Suprapubic skin (tissue), 3 donors: ENCODE results near the gene LCMT1.

Experiments
- POLR2A ChIP-seq, 2 donors: fragments of 450-650 bp; IDR thresholded peaks; one replicate each; pipeline ENCODE4 v1.6.1; 2017; ENCODE audit warnings: antibody characterized with exemption in 2 of 2, mild to moderate bottlenecking in 2 of 2, moderate library complexity in 2 of 2
- TF ChIP-seq, protein P1 (sequence below), 2 donors: fragments of 200-600 bp in 1 of 2; fragments of 450-650 bp in 1 of 2; sonication (generic) in 1 of 2; IDR thresholded peaks; one replicate each; pipeline ENCODE4 v1.5.1; 2016 to 2019; ENCODE audit warnings: antibody characterized with exemption in 2 of 2, mild to moderate bottlenecking in 1 of 2, moderate library complexity in 1 of 2

DNA sequence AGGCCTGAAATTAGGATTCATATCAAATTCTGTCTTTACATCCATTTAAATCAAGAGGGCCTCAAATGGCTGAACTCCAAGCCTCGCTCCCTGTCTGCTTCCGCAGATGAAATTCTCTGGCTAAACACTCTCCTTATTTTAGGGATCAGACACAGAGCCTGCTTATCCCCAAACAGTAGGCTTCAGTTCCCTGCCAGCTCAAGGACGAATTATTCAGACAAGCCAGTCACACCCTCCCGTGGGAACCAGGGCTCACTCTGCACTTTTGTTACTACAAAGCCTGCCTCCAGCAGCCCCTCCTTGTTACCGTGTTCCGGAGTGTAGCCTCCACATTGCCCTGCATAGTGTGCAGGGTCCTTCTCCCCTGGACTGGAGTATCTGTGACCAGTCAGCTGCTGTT is 46.6 kb upstream of the LCMT1 start:
- TF ChIP-seq, protein P1, sequence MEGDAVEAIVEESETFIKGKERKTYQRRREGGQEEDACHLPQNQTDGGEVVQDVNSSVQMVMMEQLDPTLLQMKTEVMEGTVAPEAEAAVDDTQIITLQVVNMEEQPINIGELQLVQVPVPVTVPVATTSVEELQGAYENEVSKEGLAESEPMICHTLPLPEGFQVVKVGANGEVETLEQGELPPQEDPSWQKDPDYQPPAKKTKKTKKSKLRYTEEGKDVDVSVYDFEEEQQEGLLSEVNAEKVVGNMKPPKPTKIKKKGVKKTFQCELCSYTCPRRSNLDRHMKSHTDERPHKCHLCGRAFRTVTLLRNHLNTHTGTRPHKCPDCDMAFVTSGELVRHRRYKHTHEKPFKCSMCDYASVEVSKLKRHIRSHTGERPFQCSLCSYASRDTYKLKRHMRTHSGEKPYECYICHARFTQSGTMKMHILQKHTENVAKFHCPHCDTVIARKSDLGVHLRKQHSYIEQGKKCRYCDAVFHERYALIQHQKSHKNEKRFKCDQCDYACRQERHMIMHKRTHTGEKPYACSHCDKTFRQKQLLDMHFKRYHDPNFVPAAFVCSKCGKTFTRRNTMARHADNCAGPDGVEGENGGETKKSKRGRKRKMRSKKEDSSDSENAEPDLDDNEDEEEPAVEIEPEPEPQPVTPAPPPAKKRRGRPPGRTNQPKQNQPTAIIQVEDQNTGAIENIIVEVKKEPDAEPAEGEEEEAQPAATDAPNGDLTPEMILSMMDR (IDR thresholded peaks at IDR 0.05): no peak
- TF ChIP-seq POLR2A (IDR thresholded peaks at IDR 0.05): no peak
